Measurements from ENCODE around the gene BMP6. TPM values are rescaled to one million over a fixed set of nuclear protein-coding genes. Genes with fewer than 3 reads are reported as not detected.

BMP6 gene
- polyA plus RNA-seq, 1 donor (not counting 4 experiments of a cell fraction or from before 2014, with no cell fraction given): 0.05 TPM

DNA sequence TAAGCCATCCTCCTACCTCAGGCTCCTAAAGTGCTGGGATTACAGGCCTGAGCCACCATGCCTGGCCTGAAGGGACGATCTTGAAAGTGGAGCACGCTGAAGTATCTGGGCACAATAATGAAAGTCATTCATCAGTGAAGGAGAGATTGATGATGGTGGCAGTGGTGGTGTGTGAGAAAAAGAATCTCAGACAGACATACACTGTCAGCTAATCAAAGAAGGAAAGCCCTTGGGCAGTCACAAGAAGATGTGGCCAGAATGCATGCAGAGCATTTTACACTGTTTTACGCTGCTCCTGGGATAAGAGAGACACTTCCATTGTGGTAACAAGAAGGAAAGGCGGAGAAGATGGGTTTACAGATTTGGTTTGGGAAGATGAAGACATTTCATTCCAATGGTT lies 20.4 kb upstream of the BMP6 start:
- no peak overlapping the region for H3K4me2 ChIP-seq (ENCODE audit: control insufficient read depth, extremely low read depth, insufficient read depth, low read depth, low read length)
- no peaks in the 10 kb centered on the region for H3K79me2 ChIP-seq (ENCODE audit: control insufficient read depth, insufficient read depth, low read length)
- no peaks in the 10 kb centered on the region for H3K27me3 ChIP-seq (ENCODE audit: control insufficient read depth, extremely low read depth, insufficient read depth, low read length)
- no peak overlapping the region for H3K9ac ChIP-seq (ENCODE audit: control insufficient read depth, extremely low read depth, insufficient read depth, low read length)
- no peak overlapping the region for H2AFZ ChIP-seq (ENCODE audit: control insufficient read depth, low read length)
- FAIRE-seq (no peak), DNase-seq (ENCODE audit: low read depth, low spot score) (no peak)
- no peaks in the 10 kb centered on the region for H3K9me3 ChIP-seq (ENCODE audit: control insufficient read depth, low read depth, low read length)
- dilution Hi-C loops (cut with MboI; ENCODE audit: extremely low pct_ligation_motif_present, low sequenced_read_pairs): no loop called here
- H3K4me3 ChIP-seq (ENCODE audit: control insufficient read depth in 2 of 3, extremely low read depth in 1 of 3, insufficient read depth in 2 of 3, low read depth in 1 of 3, low read length in 3 of 3): no peak overlapping the region
- H3K27ac ChIP-seq (ENCODE audit: control insufficient read depth, insufficient read depth, low read length): no peak overlapping the region
- no peaks in the 10 kb centered on the region for H3K9me1 ChIP-seq (ENCODE audit: control insufficient read depth, extremely low read depth, insufficient read depth, low read length)
- TF ChIP-seq EZH2 (IDR thresholded peaks at IDR 0.05; ENCODE audit: low read length): no peak
- TF ChIP-seq, protein P1, sequence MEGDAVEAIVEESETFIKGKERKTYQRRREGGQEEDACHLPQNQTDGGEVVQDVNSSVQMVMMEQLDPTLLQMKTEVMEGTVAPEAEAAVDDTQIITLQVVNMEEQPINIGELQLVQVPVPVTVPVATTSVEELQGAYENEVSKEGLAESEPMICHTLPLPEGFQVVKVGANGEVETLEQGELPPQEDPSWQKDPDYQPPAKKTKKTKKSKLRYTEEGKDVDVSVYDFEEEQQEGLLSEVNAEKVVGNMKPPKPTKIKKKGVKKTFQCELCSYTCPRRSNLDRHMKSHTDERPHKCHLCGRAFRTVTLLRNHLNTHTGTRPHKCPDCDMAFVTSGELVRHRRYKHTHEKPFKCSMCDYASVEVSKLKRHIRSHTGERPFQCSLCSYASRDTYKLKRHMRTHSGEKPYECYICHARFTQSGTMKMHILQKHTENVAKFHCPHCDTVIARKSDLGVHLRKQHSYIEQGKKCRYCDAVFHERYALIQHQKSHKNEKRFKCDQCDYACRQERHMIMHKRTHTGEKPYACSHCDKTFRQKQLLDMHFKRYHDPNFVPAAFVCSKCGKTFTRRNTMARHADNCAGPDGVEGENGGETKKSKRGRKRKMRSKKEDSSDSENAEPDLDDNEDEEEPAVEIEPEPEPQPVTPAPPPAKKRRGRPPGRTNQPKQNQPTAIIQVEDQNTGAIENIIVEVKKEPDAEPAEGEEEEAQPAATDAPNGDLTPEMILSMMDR (optimal IDR thresholded peaks at IDR 0.05 in 1 of 3, IDR thresholded peaks at IDR 0.05 in 1 of 3, conservative IDR thresholded peaks at IDR 0.05 in 1 of 3; ENCODE audit: extremely low read depth in 1 of 3, insufficient read depth in 2 of 3, low read length in 3 of 3): no peak
- H3K4me1 ChIP-seq (ENCODE audit: control insufficient read depth, extremely low read depth, insufficient read depth, low read length): no peaks in the 10 kb centered on the region
- no peaks in the 10 kb centered on the region for H3K36me3 ChIP-seq (ENCODE audit: control insufficient read depth in 2 of 2, extremely low read depth in 1 of 2, insufficient read depth in 2 of 2, low read length in 2 of 2)
- H4K20me1 ChIP-seq (ENCODE audit: control insufficient read depth, extremely low read depth, insufficient read depth, low read length): no peaks in the 10 kb centered on the region

DNA sequence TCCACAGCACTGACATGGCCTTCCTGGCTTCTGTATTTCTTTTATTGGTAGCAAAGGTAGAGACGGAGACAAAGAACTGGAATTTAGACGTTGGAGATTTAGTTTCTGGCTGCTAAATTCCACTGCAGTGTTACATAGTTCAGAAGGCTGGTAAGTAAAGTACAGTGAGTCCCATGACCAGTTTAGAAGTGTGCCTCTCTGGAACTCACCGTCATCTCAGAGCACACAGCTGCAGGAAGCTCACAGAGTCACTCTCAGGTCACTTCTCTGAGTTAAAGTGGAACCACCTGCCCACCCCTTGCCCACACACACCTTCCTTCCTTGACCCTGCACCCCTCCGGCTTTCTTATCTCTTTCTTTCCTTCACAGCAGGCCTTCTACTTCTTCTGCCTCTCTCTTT lies 19.6 kb upstream of the BMP6 start:
- no peaks in the 10 kb centered on the region for H3K9me1 ChIP-seq (ENCODE audit: control insufficient read depth, extremely low read depth, insufficient read depth, low read length)
- dilution Hi-C loops (cut with MboI; ENCODE audit: extremely low pct_ligation_motif_present, low sequenced_read_pairs): no loop called here
- no peak overlapping the region for H3K9ac ChIP-seq (ENCODE audit: control insufficient read depth, extremely low read depth, insufficient read depth, low read length)
- no peaks in the 10 kb centered on the region for H3K79me2 ChIP-seq (ENCODE audit: control insufficient read depth, insufficient read depth, low read length)
- FAIRE-seq (no peak), DNase-seq (ENCODE audit: low read depth, low spot score) (no peak)
- H2AFZ ChIP-seq (ENCODE audit: control insufficient read depth, low read length): no peak overlapping the region
- H3K36me3 ChIP-seq (ENCODE audit: control insufficient read depth in 2 of 2, extremely low read depth in 1 of 2, insufficient read depth in 2 of 2, low read length in 2 of 2): no peaks in the 10 kb centered on the region
- no peak overlapping the region for H3K4me3 ChIP-seq (ENCODE audit: control insufficient read depth in 2 of 3, extremely low read depth in 1 of 3, insufficient read depth in 2 of 3, low read depth in 1 of 3, low read length in 3 of 3)
- H3K9me3 ChIP-seq (ENCODE audit: control insufficient read depth, low read depth, low read length): no peaks in the 10 kb centered on the region
- H4K20me1 ChIP-seq (ENCODE audit: control insufficient read depth, extremely low read depth, insufficient read depth, low read length): no peaks in the 10 kb centered on the region
- TF ChIP-seq, protein P1 (optimal IDR thresholded peaks at IDR 0.05 in 1 of 3, IDR thresholded peaks at IDR 0.05 in 1 of 3, conservative IDR thresholded peaks at IDR 0.05 in 1 of 3; ENCODE audit: extremely low read depth in 1 of 3, insufficient read depth in 2 of 3, low read length in 3 of 3): no peak
- no peak for TF ChIP-seq EZH2 (IDR thresholded peaks at IDR 0.05; ENCODE audit: low read length)
- no peaks in the 10 kb centered on the region for H3K27me3 ChIP-seq (ENCODE audit: control insufficient read depth, extremely low read depth, insufficient read depth, low read length)
- no peak overlapping the region for H3K27ac ChIP-seq (ENCODE audit: control insufficient read depth, insufficient read depth, low read length)
- H3K4me2 ChIP-seq (ENCODE audit: control insufficient read depth, extremely low read depth, insufficient read depth, low read depth, low read length): no peak overlapping the region
- no peaks in the 10 kb centered on the region for H3K4me1 ChIP-seq (ENCODE audit: control insufficient read depth, extremely low read depth, insufficient read depth, low read length)

Data from keratinocyte (primary cell).